Tibial nerve (tissue), 3 donors: Measurements from ENCODE around the gene FAM234B.

Experiments used
- POLR2A ChIP-seq, 2 donors: fragments of 450-650 bp; IDR thresholded peaks; one replicate each; pipeline ENCODE4 v1.6.1; 2017; ENCODE audit warnings: antibody characterized with exemption in 2 of 2, mild to moderate bottlenecking in 2 of 2, moderate library complexity in 2 of 2
- TF ChIP-seq, protein P1 (sequence below), 5 experiments: fragments of 200-600 bp in 3 of 5; fragments of 450-650 bp in 2 of 5; sonication (generic) in 3 of 5; IDR thresholded peaks; one replicate each; pipeline ENCODE4 v1.5.1; 2016 to 2019; ENCODE audit warnings: antibody characterized with exemption in 5 of 5, mild to moderate bottlenecking in 3 of 5, moderate library complexity in 2 of 5

DNA sequence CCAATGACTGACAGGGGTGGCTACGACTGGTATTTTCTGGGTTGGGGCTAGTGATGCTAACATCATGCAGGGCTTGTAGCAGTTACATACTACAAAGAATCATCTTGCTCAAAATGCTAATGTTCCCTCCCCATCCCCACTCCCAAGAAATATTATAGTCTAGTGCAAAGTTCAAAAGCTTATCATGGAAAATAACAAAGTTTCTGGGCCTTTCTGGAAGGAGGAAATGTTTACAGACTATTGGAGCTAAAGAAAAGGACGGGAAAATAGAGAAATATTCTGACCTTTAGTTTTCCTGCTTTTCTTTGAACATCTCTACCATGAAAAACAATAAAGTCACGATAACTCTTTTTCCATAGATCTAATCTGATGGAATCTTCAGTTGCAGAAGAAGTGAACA lies 36.1 kb downstream of the FAM234B start:
- TF ChIP-seq, protein P1, sequence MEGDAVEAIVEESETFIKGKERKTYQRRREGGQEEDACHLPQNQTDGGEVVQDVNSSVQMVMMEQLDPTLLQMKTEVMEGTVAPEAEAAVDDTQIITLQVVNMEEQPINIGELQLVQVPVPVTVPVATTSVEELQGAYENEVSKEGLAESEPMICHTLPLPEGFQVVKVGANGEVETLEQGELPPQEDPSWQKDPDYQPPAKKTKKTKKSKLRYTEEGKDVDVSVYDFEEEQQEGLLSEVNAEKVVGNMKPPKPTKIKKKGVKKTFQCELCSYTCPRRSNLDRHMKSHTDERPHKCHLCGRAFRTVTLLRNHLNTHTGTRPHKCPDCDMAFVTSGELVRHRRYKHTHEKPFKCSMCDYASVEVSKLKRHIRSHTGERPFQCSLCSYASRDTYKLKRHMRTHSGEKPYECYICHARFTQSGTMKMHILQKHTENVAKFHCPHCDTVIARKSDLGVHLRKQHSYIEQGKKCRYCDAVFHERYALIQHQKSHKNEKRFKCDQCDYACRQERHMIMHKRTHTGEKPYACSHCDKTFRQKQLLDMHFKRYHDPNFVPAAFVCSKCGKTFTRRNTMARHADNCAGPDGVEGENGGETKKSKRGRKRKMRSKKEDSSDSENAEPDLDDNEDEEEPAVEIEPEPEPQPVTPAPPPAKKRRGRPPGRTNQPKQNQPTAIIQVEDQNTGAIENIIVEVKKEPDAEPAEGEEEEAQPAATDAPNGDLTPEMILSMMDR (IDR thresholded peaks at IDR 0.05) = no peak
- TF ChIP-seq POLR2A (IDR thresholded peaks at IDR 0.05) = no peak
